ENCODE measurements around the gene PLPPR5.

- no peak for TF ChIP-seq CTCF (IDR thresholded peaks at IDR 0.05)
- TF ChIP-seq EZH2 (IDR thresholded peaks at IDR 0.05) = no peak
Measured at GRCh38 chr1:99010679-99011078, 6.0 kb upstream of the PLPPR5 start.
